Right ventricle myocardium inferior (tissue), 1 donor: ENCODE measurements around the gene CD300LB. TPM values are rescaled to one million over a fixed set of nuclear protein-coding genes. Genes with fewer than 3 reads are reported as not detected.

Experiments used
- ATAC-seq: fragments of 200-7000 bp; cut with Tn5 transposase; one replicate; pipeline ENCODE4 v1.9.1; 2020; ENCODE audit warnings: mild to moderate bottlenecking, moderate library complexity
- DNase-seq: peaks from one replicate; pipeline ENCODE4 v3.0.0; 2021; ENCODE audit errors: missing footprints
- intact Hi-C: fragments of 100-400 bp; cut with DNase I; formaldehyde crosslinking; loops from one replicate; pipeline ENCODE4 v1.11.0; 2022
- total RNA-seq: library from RNA; stranded (reverse); fragmentation: NEBNext Ultra II Directional; extraction: Animal tissue kit (Norgen Biotek cat#: 25700); gene quantifications from one replicate; pipeline ENCODE4 v1.2.1, GENCODE V29; 2021
- donor health status: DM: no; HTN: yes; CAD: no; lungs with severe emphysema.

Gene CD300LB
- total RNA-seq, 1 donor from 2014 or later, result 0.19 TPM

- no peak for ATAC-seq
- no peak for DNase-seq
- intact Hi-C loops, result no loop called here
Observed at GRCh38 chr17:74474043-74474792, 57.1 kb downstream of the CD300LB start.

DNA sequence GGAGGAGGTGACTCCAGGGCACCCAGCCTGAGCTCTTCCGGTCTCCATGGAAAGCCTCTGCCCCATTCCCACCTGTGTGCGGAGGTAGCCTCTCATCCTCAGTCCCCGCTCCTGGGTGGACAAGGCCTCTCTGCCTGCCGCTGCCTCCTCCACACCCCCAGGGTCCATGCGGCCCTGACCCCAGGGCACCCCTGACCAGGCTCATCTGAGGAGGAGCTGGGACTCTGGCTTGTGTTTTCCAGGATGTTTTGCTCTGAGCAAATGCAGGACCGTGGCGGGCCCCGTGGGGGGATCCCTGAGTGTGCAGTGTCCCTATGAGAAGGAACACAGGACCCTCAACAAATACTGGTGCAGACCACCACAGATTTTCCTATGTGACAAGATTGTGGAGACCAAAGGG lies 58.0 kb downstream of the CD300LB start:
- intact Hi-C loops, result no loop called here
- ATAC-seq, result no peak
- no peak for DNase-seq

DNA sequence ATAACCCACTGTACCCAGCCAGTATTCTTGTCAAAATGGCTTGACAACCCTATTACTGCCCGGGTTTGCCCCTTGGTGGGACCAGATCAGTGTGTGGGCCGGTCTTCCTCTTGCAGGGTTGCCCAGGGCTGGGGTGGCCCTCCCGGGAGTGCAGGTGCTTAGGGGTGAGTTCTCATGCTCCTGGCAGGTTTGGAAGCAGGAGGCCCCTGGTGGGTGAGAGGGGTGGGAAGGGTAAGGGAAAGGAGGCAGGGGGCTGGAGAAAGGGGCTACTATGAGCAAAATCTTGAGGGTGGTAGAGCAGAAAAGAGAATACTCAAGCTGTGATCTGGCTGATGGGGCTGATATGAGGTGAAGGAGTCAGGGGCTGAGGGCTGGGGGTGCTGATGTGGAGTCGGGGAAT lies 58.4 kb downstream of the CD300LB start:
- ATAC-seq (no peak), DNase-seq (no peak)
- intact Hi-C loops, result no loop called here

- no peak for DNase-seq
- no peak for ATAC-seq
- intact Hi-C loops, result no loop called here
Observed at GRCh38 chr17:74471341-74471740, 59.9 kb downstream of the CD300LB start.

Other genes with a start within 250 kb of the CD300LB start
- 0.16 TPM for gene KIF19, start 205.2 kb downstream of the CD300LB start, total RNA-seq
- not detected for gene BTBD17, start 169.6 kb downstream of the CD300LB start, total RNA-seq
- not detected for gene GPR142, start 164.0 kb downstream of the CD300LB start, total RNA-seq
- gene GPRC5C, start 99.4 kb downstream of the CD300LB start, total RNA-seq, result 37.2 TPM
- gene CD300A, start 64.8 kb downstream of the CD300LB start, total RNA-seq, result 2.4 TPM
- 1.2 TPM for gene CD300C, start 14.6 kb upstream of the CD300LB start, total RNA-seq
- not detected for gene CD300H, start 36.0 kb upstream of the CD300LB start, total RNA-seq
- not detected for gene CD300LD, start 60.8 kb upstream of the CD300LB start, total RNA-seq
- gene CD300E, start 92.3 kb upstream of the CD300LB start, total RNA-seq, result 0.46 TPM
- gene CD300LF, start 181.4 kb upstream of the CD300LB start, total RNA-seq, result 0.35 TPM
- 2.6 TPM for gene RAB37, start 205.8 kb upstream of the CD300LB start, total RNA-seq
- gene NHERF1, start 217.2 kb upstream of the CD300LB start, total RNA-seq, result 15.9 TPM
- 19.4 TPM for gene NAT9, start 244.9 kb upstream of the CD300LB start, total RNA-seq